Stimulated activated CD4-positive, alpha-beta T cell treated with anti-CD3 and anti-CD28 coated beads, Interleukin-15, amount 100 ng/mL, for 48 hours (primary cell): Measurements from ENCODE around the gene GPC6.

ENCODE experiments used
- DNase-seq, 2 donors: peaks; one replicate each; pipeline ENCODE4 v3.0.0-alpha.2; 2020; ENCODE audit warnings: low read depth in 2 of 2

The GPC6 gene

GRCh38 chr13:94243551-94243950, 1016.9 kb downstream of the GPC6 start:
- DNase-seq = no peak

- no peak for DNase-seq
These were observed 1019.9 kb downstream of the GPC6 start for GRCh38 chr13:94246495-94246894.

GRCh38 chr13:94247890-94248289, 1021.3 kb downstream of the GPC6 start:
- DNase-seq = no peak

- DNase-seq = no peak
These were observed 1022.0 kb downstream of the GPC6 start for GRCh38 chr13:94248454-94249228.

GRCh38 chr13:94249512-94249911, 1022.9 kb downstream of the GPC6 start:
- DNase-seq = no peak

GRCh38 chr13:94251831-94252608, 1025.4 kb downstream of the GPC6 start:
- no peak for DNase-seq

GRCh38 chr13:94254737-94255136, 1028.1 kb downstream of the GPC6 start:
- DNase-seq = no peak

GRCh38 chr13:94256721-94257120, 1030.1 kb downstream of the GPC6 start:
- DNase-seq = no peak

- DNase-seq = no peak
These were observed 1033.4 kb downstream of the GPC6 start for GRCh38 chr13:94259984-94260383.

GRCh38 chr13:94261163-94261562, 1034.6 kb downstream of the GPC6 start:
- DNase-seq = no peak

GRCh38 chr13:94263038-94263437, 1036.4 kb downstream of the GPC6 start:
- DNase-seq = no peak

GRCh38 chr13:94267581-94268366, 1041.2 kb downstream of the GPC6 start:
- no peak for DNase-seq

- DNase-seq = no peak
These were observed 1042.1 kb downstream of the GPC6 start for GRCh38 chr13:94268661-94269060.

- no peak for DNase-seq
These were observed 1043.0 kb downstream of the GPC6 start for GRCh38 chr13:94269557-94269956.

GRCh38 chr13:94270556-94270955, 1043.9 kb downstream of the GPC6 start:
- DNase-seq = no peak

- DNase-seq = no peak
These were observed 1045.4 kb downstream of the GPC6 start for GRCh38 chr13:94272038-94272437.

- no peak for DNase-seq
These were observed 1053.7 kb downstream of the GPC6 start for GRCh38 chr13:94280349-94280748.

- DNase-seq = no peak
These were observed 1054.2 kb downstream of the GPC6 start for GRCh38 chr13:94280845-94281244.

- no peak for DNase-seq
These were observed 1060.0 kb downstream of the GPC6 start for GRCh38 chr13:94286581-94286980.

- DNase-seq = no peak
These were observed 1065.2 kb downstream of the GPC6 start for GRCh38 chr13:94291631-94292322.

- DNase-seq = no peak
These were observed 1065.7 kb downstream of the GPC6 start for GRCh38 chr13:94292323-94292640.

GRCh38 chr13:94296471-94296870, 1069.9 kb downstream of the GPC6 start:
- no peak for DNase-seq
